ENCODE measurements around the gene CTNND2.
"Not testable (repeated sequence)": the region's sequence is repeated elsewhere in the genome, so short reads cannot be mapped to it uniquely, and the experiment has no call there.

Gene CTNND2

DNA sequence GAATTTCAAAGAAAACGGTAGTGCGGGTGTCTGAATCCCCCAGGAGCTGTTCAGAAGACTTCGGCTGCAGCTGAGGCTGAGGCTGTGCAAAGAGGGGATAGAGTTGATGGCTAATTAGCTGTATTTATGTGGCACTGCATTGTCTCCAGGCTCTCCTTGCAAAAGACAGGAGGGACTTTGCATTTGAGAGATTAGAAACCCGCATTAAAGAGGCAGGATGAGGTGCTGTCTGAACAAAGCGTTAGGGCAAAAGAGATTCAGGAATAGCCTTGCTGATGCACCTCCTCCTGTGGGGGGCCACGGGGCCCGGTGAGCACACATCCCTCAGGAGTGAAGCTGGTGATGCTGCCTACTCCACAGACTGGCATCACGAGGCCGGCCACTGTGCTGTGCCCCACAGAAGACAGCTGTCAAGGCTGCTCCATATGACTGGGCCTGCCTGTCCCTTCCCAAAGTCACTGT lies 799.6 kb downstream of the CTNND2 start:
- DNase-seq (ENCODE audit: low read depth in 3 of 3) = no peak

GRCh38 chr5:11104210-11104609 lies 800.0 kb downstream of the CTNND2 start:
- no peak for DNase-seq (ENCODE audit: low read depth in 3 of 3)

DNA sequence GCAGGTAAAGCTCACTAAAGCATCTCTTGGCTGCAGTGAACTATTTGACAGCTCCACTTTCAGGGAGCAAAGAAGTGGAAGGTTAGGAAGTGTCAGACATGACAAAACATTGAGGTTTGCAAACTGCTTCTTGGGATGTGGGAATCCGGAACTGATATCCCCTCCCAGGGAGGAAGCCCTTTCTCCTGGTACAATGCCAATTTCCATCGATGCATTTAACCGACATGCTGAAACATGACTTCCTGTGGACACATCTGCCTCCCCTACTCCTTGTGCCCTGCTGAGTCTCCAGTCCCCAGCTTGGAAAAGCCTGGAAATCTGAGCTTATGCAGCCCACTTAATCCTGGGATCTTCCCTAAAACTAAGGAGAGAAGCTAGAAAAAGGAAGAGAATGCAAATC lies 820.1 kb downstream of the CTNND2 start:
- no peak for DNase-seq (ENCODE audit: low read depth in 3 of 3)

- no peak for DNase-seq (ENCODE audit: low read depth in 3 of 3)
These were observed 821.8 kb downstream of the CTNND2 start for GRCh38 chr5:11082404-11082945.

DNA sequence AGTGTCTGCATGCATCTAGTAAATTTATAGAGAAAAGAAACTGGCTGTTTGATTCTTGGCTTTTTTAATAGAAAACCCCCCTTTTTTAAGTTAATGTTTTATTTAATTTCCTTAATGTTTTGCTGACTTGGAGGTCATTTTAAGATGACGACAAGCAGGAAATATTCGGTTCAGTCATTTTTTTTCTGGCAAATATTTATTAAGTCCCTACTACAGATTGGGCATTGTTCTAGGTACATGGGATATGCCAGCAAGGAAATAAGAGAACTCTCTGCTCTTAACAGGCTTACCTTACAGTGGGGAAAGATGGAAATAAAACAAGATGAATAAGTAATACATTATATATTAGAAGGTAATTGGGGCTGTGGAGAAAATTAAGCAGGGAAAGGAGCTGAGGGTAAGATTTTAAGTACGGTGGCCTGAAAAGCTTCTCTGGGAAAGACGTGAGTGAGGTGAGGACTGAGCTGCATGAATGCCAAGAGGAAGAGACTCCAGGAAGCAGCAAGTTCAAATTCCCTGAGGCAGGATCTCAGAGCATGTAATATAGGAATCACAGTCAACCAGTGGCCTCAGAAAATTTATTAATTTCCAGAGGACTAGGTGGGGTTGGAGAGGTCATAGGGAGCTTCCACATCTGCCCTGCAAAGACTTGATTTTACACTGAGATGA lies 827.2 kb downstream of the CTNND2 start:
- DNase-seq (ENCODE audit: low read depth in 3 of 3) = no peak

DNA sequence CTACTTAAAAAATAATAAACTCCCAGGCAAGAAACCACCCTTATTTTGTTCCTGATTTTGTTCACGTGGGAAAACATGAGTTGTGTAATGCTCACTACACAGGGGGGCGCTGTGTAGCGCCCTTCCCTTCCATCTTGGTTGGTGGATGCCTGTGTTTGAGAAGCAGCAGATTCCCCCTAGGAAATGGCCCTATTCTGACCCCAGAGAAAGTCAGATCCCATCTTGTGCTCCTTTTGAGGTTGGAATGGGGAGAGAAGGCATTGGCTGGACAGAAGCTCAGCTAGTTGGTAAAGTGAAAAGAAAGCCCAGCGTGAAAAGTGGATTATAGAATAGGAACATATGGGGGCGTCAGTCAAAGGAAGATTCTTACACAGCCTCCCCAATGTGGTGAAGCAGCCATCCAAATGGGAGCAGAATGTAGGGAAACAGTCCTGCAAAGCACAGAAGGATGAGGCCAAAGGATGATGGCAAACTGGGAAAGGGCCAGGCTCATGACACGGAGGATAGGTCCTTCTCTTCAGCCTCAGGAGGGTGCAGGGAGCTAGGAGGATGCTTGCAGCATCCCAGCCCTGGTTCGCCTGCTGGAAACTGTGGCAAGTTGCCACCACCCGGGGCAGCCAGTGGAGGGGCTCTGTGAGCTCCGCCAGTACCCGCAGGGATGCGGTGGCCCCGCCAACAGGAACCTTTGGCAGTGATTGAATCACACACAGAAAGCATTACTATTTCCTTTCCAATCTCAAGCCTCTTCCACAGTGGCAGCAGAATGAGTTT lies 829.0 kb downstream of the CTNND2 start:
- no peak for DNase-seq (ENCODE audit: low read depth in 3 of 3)

DNA sequence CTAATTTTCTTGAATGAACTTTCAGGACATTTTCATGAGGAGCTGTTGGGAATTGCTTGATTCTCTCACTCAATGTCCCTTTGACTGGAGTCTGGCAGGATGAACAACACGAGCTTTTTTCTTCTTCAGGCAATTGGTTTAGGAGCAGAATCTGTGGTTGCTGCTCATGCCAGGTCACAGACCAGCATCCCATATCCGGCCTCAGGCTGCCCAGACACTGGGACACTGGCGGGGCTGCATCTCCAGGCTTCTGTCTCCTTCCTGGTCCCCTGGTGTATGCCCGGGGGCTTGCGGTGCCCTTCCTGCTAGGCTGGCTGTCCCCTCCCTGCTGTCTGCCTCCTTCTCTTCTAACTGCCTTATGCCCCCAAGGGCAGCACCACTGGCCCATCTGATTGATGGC lies 831.7 kb downstream of the CTNND2 start:
- DNase-seq (ENCODE audit: low read depth in 3 of 3) = no peak

DNA sequence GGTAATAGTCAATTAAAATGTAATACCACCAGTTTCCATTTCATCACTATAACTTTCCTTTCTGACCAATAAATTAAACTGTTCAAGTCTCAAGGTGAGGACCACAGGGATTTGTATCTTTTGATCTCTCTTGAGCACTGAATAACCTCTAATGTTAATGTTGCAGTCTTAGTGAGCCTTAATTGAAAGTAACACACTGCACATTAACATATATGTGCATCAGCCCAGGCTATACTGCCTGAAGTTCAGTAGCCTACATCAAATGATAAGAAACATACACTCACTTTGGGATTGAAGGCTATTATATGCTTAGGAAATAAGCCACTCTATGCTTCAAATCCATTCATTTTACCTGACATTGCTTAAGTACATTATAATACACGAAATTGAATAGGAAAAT lies 832.2 kb downstream of the CTNND2 start:
- no peak for DNase-seq (ENCODE audit: low read depth in 3 of 3)

GRCh38 chr5:11069041-11069440 lies 835.2 kb downstream of the CTNND2 start:
- no peak for DNase-seq (ENCODE audit: low read depth in 3 of 3)

GRCh38 chr5:11065723-11066122 lies 838.5 kb downstream of the CTNND2 start:
- not testable (repeated sequence) for DNase-seq (ENCODE audit: low read depth in 3 of 3)

DNA sequence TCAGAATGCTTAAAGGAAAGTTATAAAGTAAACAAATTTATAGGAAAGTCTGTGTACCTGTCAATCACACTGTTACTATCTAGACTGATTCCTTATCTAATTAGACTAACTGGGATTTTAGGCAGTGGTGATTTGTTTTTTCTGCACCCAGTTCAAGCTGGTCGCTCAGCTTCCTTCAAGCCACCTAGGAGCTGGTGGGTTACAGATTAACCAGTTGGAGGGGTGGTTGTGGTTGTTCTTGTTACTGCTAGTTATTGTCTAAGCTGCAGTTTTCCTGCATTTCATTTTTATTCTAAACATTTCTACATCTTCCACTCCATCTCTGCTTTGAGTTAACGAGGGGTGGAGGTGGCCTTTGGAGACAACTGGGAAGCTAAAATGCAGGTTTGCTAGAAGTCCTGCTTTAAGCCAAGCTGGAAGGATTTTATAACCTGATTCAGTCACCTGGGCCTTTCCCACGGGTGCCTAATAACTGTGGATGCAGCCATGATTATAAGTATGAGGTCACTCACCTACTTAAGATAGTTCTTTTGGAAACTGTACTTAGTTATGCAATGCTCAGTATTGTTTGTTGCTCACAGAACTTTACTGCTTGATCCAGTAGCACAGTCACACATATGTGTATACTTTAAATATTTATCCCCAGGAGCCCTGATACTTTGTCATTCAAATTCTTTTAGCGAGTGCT lies 839.3 kb downstream of the CTNND2 start:
- no peak for DNase-seq (ENCODE audit: low read depth in 3 of 3)

DNA sequence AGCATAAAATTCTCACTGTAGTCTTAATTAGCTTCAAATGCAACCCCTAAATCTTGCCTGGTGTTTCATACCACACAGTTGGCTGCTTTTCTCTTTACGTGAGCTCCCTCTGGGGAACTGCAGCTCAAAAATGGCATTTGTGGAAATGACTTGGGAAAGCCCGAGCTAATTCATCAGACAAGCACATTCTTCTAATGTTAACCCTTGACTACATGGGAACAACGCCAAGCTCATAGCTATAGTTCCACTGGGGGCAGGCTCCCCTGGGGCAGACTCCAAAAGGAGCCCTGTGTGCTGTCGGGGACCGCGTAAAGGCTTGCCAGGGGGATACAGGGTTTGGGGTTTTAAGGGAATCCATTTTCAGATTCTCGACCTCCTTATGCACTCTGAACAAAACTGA lies 841.8 kb downstream of the CTNND2 start:
- no peak for DNase-seq (ENCODE audit: low read depth in 3 of 3)

GRCh38 chr5:11056560-11056959 lies 847.7 kb downstream of the CTNND2 start:
- DNase-seq (ENCODE audit: low read depth in 3 of 3) = no peak

GRCh38 chr5:11054014-11054413 lies 850.2 kb downstream of the CTNND2 start:
- no peak for DNase-seq (ENCODE audit: low read depth in 3 of 3)

DNA sequence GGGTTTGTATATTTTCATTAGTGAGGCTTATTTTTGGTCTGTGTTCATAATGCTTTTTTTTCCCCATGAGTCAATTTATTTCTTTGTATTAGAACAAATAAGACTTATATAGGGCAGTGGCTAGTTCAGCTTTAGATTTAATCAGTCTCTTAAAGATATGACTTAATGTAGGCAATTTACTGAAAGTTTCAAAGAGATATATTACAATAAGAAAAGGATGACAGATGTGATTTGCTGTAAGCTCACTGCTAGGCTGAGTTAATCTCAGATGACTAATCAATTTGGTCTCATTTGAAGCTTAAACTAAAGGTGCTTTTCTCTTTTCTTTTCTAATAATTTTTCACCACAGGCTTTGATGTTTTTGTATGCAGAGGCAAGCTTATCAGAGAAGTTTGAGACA lies 851.4 kb downstream of the CTNND2 start:
- DNase-seq (ENCODE audit: low read depth in 3 of 3) = no peak

DNA sequence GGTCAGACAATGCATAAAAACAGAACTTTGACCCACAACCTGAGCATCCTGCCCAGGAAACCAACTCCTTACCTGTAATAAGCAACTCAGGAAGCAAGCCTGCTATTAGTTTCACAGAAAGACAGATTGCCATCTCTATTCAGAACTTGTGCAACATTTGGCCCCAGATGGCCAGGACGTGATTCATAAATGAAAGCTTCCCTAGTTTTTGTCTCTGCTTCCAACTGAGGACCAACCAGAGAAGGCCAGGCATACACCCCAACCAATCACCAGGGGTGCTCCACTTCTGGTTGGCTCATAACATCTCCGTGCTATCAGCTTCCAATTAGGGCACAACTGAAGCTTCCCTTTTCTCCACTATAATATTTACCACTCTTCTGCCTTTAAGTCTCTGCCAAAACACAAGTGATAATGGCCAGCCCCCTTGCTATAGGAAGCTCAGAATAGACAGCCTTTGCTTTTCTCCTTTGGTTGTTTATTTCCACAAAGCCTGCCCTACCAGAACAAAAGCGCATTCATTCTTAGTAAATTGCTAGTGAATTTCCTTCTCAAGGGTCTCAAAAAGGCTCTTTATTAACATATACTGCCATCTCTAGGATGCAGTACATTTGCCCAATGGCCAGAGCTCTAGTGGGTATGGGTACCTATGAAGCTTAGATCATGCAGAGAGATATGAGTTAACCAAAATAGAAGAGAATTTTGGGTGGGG lies 853.5 kb downstream of the CTNND2 start:
- no peak for DNase-seq (ENCODE audit: low read depth in 3 of 3)

- no peak for DNase-seq (ENCODE audit: low read depth in 3 of 3)
These were observed 855.5 kb downstream of the CTNND2 start for GRCh38 chr5:11048760-11049159.

- DNase-seq (ENCODE audit: low read depth in 3 of 3) = no peak
These were observed 856.6 kb downstream of the CTNND2 start for GRCh38 chr5:11047625-11048024.

- no peak for DNase-seq (ENCODE audit: low read depth in 3 of 3)
These were observed 857.2 kb downstream of the CTNND2 start for GRCh38 chr5:11047030-11047429.

- DNase-seq (ENCODE audit: low read depth in 3 of 3) = no peak
These were observed 858.1 kb downstream of the CTNND2 start for GRCh38 chr5:11046160-11046559.

GRCh38 chr5:11045411-11045810 lies 858.8 kb downstream of the CTNND2 start:
- DNase-seq (ENCODE audit: low read depth in 3 of 3) = no peak

- no peak for DNase-seq (ENCODE audit: low read depth in 3 of 3)
These were observed 859.7 kb downstream of the CTNND2 start for GRCh38 chr5:11044581-11044980.

All from stimulated activated CD4-positive, alpha-beta T cell treated with anti-CD3 and anti-CD28 coated beads, TNF-alpha, amount 100 ng/mL, for 24 hours (primary cell).